ENCODE measurements around the gene DSCAM. TPM values are rescaled to one million over a fixed set of nuclear protein-coding genes. Genes with fewer than 3 reads are reported as not detected.

DSCAM gene
- total and polyA plus RNA-seq, 2 donors (not counting 3 experiments of a cell fraction or from before 2014, with no cell fraction given) = not detected

DNA sequence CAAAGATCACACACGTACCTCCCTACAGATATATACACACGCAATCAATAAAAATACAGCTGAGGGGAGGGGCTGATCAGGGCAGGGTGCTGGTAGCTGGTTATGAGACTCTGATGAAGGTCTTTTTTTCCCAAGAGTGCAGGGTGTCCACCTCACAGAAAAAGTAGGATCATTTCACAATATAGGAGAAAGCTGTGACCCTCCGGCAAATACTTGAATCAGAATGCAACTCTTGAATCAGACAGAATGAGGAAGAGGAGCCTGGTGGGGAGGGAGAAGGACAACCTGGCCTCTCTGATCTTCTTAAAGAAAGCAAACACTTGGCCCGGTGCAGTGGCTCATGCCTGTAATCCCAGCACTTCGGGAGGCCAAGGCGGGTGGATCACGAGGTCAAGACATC, 710.4 kb downstream of the DSCAM start:
- dilution Hi-C loops (cut with MboI; ENCODE audit: extremely low pct_ligation_motif_present, low sequenced_read_pairs) (no loop called here), intact Hi-C loops (cut with micrococcal nuclease) (no loop called here)
- Histone ChIP-seq H3K4me1 (ENCODE audit: control insufficient read depth, extremely low read depth, insufficient read depth, low read length) (no peaks in the 10 kb centered on the region), H2AFZ (ENCODE audit: low read depth, low read length) (no peak overlapping the region), H3K9ac (replicated peaks; ENCODE audit: extremely low read depth, insufficient read depth, low read length) (no peak overlapping the region), H3K36me3 (ENCODE audit: control insufficient read depth in 2 of 2, extremely low read depth in 1 of 2, insufficient read depth in 2 of 2, low read length in 2 of 2) (no peaks in the 10 kb centered on the region), H3K4me2 (ENCODE audit: insufficient read depth, low read length) (no peak overlapping the region), H4K20me1 (replicated peaks; ENCODE audit: control insufficient read depth, extremely low read depth, insufficient read depth, low read length) (no peaks in the 10 kb centered on the region), H3K27ac (ENCODE audit: insufficient read depth, low read depth, low read length) (no peak overlapping the region), H3K9me3 (replicated peaks; ENCODE audit: control insufficient read depth, insufficient read depth, low read length) (peaks cover 5% of the 10 kb centered on the region), H3K79me2 (ENCODE audit: control insufficient read depth, insufficient read depth, low read length) (no peaks in the 10 kb centered on the region), H3K9me1 (replicated peaks; ENCODE audit: control insufficient read depth, extremely low read depth, insufficient read depth, low read length) (no peaks in the 10 kb centered on the region), H3K4me3 (replicated peaks in 1 of 3; ENCODE audit: insufficient read depth in 1 of 3, low read depth in 1 of 3, low read length in 3 of 3) (no peak overlapping the region), H3K27me3 (ENCODE audit: control insufficient read depth in 2 of 2, insufficient read depth in 2 of 2, low read length in 2 of 2) (no peaks in the 10 kb centered on the region)
- ChIA-PET POLR2A (no interaction called here), CTCF (no interaction called here)
- no peak for FAIRE-seq
- no TSS peak for BruUV-seq (replicated peaks)
- no peak for DNase-seq (ENCODE audit: low read depth, low spot score)
- TF ChIP-seq JUN (IDR thresholded peaks at IDR 0.05; ENCODE audit: borderline replicate concordance, insufficient read depth, insufficient read length, low read depth) (no peak), POLR2A (IDR thresholded peaks at IDR 0.05; ENCODE audit: low read depth, low read length) (no peak), FOS (IDR thresholded peaks at IDR 0.05; ENCODE audit: borderline replicate concordance, insufficient read depth, low read length) (no peak), GATA2 (IDR thresholded peaks at IDR 0.05; ENCODE audit: insufficient read depth, insufficient read length, low read depth, low read length) (no peak), MYC (IDR thresholded peaks at IDR 0.05; ENCODE audit: low read depth, low read length) (no peak), EZH2 (IDR thresholded peaks at IDR 0.05; ENCODE audit: borderline replicate concordance, low read depth, low read length, severe bottlenecking) (no peak), POLR2AphosphoS5 (IDR thresholded peaks at IDR 0.05; ENCODE audit: insufficient read depth, low read depth, low read length) (no peak)
- TF ChIP-seq, protein P1, sequence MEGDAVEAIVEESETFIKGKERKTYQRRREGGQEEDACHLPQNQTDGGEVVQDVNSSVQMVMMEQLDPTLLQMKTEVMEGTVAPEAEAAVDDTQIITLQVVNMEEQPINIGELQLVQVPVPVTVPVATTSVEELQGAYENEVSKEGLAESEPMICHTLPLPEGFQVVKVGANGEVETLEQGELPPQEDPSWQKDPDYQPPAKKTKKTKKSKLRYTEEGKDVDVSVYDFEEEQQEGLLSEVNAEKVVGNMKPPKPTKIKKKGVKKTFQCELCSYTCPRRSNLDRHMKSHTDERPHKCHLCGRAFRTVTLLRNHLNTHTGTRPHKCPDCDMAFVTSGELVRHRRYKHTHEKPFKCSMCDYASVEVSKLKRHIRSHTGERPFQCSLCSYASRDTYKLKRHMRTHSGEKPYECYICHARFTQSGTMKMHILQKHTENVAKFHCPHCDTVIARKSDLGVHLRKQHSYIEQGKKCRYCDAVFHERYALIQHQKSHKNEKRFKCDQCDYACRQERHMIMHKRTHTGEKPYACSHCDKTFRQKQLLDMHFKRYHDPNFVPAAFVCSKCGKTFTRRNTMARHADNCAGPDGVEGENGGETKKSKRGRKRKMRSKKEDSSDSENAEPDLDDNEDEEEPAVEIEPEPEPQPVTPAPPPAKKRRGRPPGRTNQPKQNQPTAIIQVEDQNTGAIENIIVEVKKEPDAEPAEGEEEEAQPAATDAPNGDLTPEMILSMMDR (IDR thresholded peaks at IDR 0.05; ENCODE audit: extremely low read depth in 1 of 2, insufficient read depth in 1 of 2, low read depth in 1 of 2, low read length in 2 of 2) = no peak
- TF ChIP-seq, protein P2, sequence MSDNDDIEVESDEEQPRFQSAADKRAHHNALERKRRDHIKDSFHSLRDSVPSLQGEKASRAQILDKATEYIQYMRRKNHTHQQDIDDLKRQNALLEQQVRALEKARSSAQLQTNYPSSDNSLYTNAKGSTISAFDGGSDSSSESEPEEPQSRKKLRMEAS (IDR thresholded peaks at IDR 0.05; ENCODE audit: insufficient read depth, insufficient read length) = no peak
